ENCODE results near the gene WDR7. TPM values are rescaled to one million over a fixed set of nuclear protein-coding genes. Genes with fewer than 3 reads are reported as not detected.

Gene WDR7
- total RNA-seq, 2 donors from 2014 or later = 22.3 to 24.0 TPM

GRCh38 chr18:56716692-56717146 is 65.6 kb downstream of the WDR7 start:
- no peaks in the 10 kb centered on the region for H3K27me3 ChIP-seq
- DNase-seq (ENCODE audit: low spot score) = no peak
- H3K27ac ChIP-seq = no peak overlapping the region
- H3K9me3 ChIP-seq = no peaks in the 10 kb centered on the region
- H3K36me3 ChIP-seq = no peaks in the 10 kb centered on the region
- no peak overlapping the region for H3K4me3 ChIP-seq
- TF ChIP-seq CTCF (IDR thresholded peaks at IDR 0.05) = no peak
- H3K4me1 ChIP-seq = no peaks in the 10 kb centered on the region

- TF ChIP-seq CTCF (IDR thresholded peaks at IDR 0.05) = no peak
- H3K27ac ChIP-seq = no peak overlapping the region
- no peak for DNase-seq (ENCODE audit: low spot score)
- no peaks in the 10 kb centered on the region for H3K4me1 ChIP-seq
- no peaks in the 10 kb centered on the region for H3K36me3 ChIP-seq
- H3K9me3 ChIP-seq = peaks cover 0 to 5% of the 10 kb centered on the region in 2 donors
- no peak overlapping the region for H3K4me3 ChIP-seq
- no peaks in the 10 kb centered on the region for H3K27me3 ChIP-seq
Observed at GRCh38 chr18:56721031-56721430, 69.9 kb downstream of the WDR7 start.

- H3K36me3 ChIP-seq = no peaks in the 10 kb centered on the region
- no peaks in the 10 kb centered on the region for H3K4me1 ChIP-seq
- no peak overlapping the region for H3K27ac ChIP-seq
- DNase-seq (ENCODE audit: low spot score) = no peak
- no peak overlapping the region for H3K4me3 ChIP-seq
- peaks cover 0 to 5% of the 10 kb centered on the region in 2 donors for H3K9me3 ChIP-seq
- no peaks in the 10 kb centered on the region for H3K27me3 ChIP-seq
- TF ChIP-seq CTCF (IDR thresholded peaks at IDR 0.05) = no peak
Observed at GRCh38 chr18:56721491-56721890, 70.3 kb downstream of the WDR7 start.

- H3K9me3 ChIP-seq = peaks cover 0 to 5% of the 10 kb centered on the region in 2 donors
- no peaks in the 10 kb centered on the region for H3K36me3 ChIP-seq
- no peak for TF ChIP-seq CTCF (IDR thresholded peaks at IDR 0.05)
Observed at GRCh38 chr18:56722518-56722917, 71.4 kb downstream of the WDR7 start.

GRCh38 chr18:56723068-56723467 is 71.9 kb downstream of the WDR7 start:
- H3K4me3 ChIP-seq = no peak overlapping the region
- DNase-seq (ENCODE audit: low spot score) = no peak
- no peaks in the 10 kb centered on the region for H3K4me1 ChIP-seq
- peaks cover 0 to 5% of the 10 kb centered on the region in 2 donors for H3K9me3 ChIP-seq
- no peaks in the 10 kb centered on the region for H3K27me3 ChIP-seq
- no peaks in the 10 kb centered on the region for H3K36me3 ChIP-seq
- no peak overlapping the region for H3K27ac ChIP-seq
- no peak for TF ChIP-seq CTCF (IDR thresholded peaks at IDR 0.05)

More at GRCh38 chr18:56722518-56722917, 71.4 kb downstream of the WDR7 start:
- Histone ChIP-seq H3K4me3 (no peak overlapping the region), H3K4me1 (no peaks in the 10 kb centered on the region), H3K27me3 (no peaks in the 10 kb centered on the region), H3K27ac (no peak overlapping the region)
- no peak for DNase-seq (ENCODE audit: low spot score)

GRCh38 chr18:56723706-56724105 is 72.5 kb downstream of the WDR7 start:
- H3K36me3 ChIP-seq = no peaks in the 10 kb centered on the region
- no peak overlapping the region for H3K4me3 ChIP-seq
- no peaks in the 10 kb centered on the region for H3K4me1 ChIP-seq
- no peak for TF ChIP-seq CTCF (IDR thresholded peaks at IDR 0.05)
- H3K27me3 ChIP-seq = no peaks in the 10 kb centered on the region
- no peak for DNase-seq (ENCODE audit: low spot score)
- H3K27ac ChIP-seq = no peak overlapping the region
- peaks cover 0 to 5% of the 10 kb centered on the region in 2 donors for H3K9me3 ChIP-seq

Measured in right atrium auricular region (tissue), 2 donors.